ENCODE data around the gene BCDIN3D. TPM values are rescaled to one million over a fixed set of nuclear protein-coding genes. Genes with fewer than 3 reads are reported as not detected.
"Not testable (repeated sequence)": the region's sequence is repeated elsewhere in the genome, so short reads cannot be mapped to it uniquely, and the experiment has no call there.

BCDIN3D gene, protein sequence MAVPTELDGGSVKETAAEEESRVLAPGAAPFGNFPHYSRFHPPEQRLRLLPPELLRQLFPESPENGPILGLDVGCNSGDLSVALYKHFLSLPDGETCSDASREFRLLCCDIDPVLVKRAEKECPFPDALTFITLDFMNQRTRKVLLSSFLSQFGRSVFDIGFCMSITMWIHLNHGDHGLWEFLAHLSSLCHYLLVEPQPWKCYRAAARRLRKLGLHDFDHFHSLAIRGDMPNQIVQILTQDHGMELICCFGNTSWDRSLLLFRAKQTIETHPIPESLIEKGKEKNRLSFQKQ
- 3.9 TPM for total RNA-seq

DNA sequence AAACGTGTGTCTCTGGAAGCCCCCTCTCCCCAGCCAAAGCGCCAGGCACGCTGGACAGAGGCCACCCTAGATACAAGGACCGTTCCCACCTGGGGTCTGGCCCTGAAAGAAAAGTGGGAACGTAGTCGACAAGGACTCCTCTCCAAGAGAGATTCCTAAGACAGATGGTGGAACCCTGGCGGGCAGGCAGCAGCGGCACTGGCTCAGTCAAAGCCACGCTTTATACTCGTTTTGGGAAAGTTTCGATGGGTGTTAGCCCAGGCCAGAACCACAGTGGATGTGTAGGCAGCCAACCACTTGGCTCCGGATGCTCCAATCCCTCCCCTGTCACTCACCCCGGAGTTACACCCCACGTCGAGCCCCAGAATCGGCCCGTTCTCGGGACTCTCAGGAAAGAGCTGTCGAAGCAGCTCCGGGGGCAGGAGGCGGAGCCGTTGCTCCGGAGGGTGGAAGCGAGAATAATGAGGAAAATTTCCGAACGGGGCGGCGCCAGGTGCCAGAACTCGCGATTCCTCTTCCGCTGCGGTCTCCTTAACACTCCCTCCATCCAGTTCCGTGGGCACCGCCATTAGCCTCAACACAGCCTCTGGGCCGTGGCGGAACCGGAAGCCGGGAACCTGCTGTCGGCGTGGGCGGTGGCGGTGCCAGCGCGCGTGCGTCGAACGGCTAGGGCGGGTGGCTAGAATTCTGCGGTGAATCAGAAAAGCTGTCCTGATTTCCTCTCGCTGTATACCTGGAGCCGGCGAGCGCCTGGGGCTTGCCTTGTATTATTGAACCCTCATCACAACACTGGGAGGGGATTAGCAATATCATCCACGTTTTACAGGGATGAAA is at the start of gene BCDIN3D:
BCDIN3D (minus strand) TSS at position 588 of the 834 bp plus-strand sequence; CDS start at position 569, 19 bp downstream.
- peak; percentile 95 for ATAC-seq

DNA sequence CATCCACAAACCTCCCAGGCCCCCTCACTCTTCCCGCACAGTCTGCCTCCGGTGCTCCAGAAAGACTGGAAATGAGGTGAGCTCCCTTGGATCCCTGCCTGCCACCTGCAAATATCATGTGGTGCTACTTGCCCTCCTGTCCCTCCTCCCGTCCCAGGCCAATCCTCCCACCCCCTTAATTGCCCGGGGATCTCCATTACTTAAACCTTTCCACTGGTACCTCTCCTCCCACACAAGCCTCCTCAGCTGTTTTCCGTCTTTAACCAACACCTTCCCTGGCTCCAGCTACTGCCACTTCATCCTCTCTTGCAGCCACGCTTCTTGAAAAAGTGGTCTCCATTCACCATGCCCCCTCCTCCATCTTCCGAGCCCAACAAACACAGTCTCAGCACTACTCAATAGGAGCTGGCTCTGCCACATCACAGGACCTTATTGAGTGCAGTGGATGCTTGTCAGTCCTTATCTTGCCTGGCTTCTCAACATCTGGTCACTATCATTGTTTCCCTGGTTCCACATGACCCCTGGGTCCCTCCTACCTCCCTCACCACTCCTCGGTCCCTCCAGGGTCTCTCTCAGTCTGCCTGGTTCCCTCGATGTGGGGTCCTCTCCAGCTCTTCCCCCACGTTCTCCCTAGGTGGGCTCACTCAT is 49.3 kb upstream of the BCDIN3D start:
- ATAC-seq: no peak

DNA sequence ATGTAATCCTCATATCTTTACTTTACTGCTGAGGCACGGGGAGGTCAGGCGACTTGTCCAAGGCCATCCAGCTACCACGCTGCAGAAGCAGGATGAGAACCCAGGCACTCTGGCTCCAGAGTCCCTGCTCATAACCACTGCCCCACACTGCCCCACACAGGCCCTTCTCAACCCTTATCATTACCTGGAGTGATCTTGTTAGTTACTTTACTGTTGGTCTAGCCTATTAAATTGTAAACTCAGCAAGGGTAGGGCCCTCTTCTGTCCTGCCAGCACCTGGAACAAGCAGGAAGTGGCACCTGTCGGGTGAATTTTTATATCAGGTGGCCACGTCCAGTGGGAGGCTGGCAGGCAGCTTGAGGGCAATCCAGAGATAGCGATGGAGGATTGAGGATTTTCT is 48.6 kb upstream of the BCDIN3D start:
- ATAC-seq: no peak

DNA sequence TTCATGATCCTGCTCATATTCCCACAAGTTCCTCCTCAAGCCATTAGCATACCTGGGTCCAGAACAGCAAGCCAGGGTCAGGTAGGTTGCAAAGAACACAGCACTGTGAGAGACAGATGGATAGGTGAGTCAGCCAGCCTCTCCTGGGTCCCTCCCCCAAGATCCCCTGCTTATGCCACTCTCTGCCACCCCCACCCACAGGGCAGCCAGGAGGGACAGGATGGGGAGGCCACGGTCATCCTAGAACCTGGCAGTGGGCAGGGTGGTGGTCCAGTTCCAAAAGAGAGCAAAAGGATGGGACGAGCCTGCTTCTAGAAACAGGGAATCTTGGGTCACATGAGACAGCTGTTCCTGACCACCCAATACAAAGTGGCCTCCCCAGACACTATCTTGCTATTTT is 48.1 kb upstream of the BCDIN3D start:
- ATAC-seq: no peak

DNA sequence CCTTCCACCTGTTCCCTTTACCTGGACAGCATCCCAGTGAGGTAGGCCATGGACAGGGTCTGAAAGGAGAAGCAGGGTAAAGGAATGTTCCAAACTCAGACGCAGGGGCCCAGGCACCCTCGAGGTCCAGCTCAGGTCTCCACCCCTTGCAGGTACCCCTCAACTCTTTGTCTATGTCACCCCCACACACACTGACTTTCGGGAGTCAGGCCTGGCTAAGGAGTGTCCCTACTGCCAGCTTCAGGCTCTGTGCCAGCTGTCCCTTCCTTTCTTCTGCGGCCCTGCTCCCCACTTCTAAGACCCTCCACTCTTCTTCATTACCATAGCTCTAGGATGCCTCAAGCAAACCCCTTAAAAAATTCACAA is 47.2 kb upstream of the BCDIN3D start:
- ATAC-seq: no peak

DNA sequence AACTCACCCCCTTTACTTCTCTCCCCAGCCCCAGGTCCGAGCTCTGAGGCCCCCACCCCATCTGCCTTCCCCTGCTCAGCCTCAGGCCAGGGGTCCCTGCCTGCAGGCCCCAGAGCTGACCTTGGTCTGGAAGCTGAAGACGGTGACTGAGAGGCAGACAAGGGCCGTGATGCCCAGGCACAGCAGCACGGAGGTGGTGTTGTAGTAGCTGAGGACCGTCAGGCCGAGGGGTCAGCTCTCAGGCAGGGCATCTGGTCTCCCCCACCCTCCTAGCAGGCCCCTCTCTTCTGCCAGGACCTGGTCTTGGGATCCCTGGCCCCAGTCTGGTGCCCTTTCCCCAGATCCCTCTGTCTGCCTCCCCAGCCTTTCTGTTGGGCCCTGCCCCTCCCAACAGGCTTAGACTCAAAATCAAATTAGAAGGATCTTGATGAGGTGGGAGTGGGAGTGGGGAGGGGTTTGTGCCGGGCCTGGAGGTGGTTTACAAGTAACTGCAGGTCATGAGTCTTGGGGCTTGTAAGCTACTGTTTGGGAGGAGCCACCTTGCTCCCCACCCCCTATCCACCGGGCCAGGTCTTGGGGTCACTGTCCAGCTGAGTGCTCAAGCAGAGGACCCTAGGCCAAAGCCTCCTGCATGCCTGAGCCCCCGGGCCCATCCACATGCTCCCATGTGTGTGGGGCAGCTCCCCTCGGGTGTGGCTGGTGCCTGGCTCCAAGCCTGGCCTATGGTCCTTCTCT is 46.6 kb upstream of the BCDIN3D start:
- no peak for ATAC-seq

DNA sequence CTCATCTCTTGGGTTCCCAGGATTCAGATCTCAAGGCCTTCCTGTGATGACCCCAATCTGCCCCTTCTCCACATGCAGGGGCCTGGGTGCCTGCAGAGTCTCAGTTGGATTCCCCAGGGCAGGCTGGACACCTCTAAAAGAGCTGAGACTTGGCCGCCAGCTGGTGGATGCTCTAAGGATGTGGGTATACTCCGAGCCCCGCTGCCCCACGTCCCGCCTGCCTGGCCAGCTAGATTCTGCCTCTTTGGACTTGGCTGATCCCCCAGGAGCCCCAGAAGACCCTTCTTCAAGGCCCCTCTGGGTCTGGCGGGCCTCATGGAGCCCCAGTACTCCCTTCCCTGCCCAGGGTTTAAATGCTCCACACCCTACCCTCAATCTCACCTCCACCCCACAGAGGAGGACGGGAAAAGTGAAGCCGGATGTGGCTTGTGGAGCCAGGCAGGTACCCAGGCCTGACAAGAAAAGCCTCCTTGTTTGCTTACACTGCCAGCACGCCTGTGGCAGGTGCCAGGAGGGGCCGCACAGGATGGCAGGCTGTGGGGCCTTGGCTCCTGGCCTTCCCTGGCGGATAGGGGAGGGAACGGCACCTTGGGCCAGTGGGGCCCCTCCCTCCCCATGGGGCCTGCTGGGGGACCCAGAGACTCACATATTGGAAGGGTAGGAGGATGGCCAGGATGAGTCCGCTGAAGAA is 45.7 kb upstream of the BCDIN3D start:
- ATAC-seq: peak; percentile 20

DNA sequence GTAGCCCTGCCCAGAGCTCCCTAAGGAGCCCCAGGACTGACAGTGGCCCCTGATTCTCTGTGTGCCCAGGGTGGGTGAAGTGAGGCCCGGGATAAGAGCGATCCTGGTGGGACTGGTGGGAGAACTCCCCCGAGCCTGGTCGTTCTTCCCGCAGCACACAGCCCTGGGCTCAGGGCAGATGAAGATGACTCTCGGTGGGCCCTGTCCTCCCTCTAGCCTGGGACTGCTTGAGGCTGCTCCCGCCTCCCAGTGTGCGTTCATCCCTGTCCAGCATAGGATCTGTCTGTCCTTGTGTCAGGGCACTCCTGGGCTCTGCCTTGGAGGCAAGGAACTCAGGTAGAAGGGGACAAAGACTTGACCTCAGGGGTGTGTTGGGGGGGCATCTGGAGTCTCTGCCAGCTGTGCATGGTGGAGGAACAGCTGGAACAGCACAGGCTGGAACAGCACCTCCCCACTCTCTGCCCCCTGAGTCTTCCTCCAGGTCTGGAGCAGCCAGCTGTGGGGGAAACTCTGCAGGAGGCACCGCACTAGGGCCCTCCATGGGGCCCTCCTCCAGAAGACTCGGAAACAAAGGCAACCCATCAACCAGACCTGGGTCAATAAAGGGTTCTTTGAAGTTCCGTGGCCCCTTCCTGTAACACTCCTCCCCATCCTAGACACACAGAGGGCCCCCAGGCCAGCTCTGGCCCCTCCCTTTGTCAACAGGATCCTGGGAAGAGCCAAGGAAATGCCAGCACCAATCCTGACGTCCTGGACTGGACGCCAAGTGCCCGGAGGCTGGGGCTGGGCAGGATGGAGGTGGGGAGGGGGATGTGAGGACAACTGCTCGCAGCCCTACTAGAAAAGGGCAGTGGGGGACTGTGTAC is 44.9 kb upstream of the BCDIN3D start:
- ATAC-seq: no peak

DNA sequence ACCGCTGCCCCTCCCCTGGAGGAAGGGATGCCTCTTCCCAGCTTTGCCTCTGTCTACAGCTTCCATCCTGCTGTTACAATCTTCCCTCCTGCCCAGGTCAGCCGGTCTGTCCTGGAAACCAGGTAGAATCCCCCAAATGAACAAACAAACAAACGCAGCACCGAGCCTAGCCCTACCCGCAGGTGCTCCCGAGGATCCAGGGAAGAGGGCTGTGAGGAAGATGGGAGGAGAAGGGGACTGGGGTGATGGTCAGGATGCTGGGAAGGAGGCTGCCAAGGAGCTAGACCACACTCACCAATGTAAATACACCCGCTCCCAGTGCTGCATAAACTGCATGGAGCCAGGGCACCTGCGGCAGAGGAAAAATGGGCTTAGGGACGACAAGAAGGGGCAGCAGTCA is 44.2 kb upstream of the BCDIN3D start:
- no peak for ATAC-seq

DNA sequence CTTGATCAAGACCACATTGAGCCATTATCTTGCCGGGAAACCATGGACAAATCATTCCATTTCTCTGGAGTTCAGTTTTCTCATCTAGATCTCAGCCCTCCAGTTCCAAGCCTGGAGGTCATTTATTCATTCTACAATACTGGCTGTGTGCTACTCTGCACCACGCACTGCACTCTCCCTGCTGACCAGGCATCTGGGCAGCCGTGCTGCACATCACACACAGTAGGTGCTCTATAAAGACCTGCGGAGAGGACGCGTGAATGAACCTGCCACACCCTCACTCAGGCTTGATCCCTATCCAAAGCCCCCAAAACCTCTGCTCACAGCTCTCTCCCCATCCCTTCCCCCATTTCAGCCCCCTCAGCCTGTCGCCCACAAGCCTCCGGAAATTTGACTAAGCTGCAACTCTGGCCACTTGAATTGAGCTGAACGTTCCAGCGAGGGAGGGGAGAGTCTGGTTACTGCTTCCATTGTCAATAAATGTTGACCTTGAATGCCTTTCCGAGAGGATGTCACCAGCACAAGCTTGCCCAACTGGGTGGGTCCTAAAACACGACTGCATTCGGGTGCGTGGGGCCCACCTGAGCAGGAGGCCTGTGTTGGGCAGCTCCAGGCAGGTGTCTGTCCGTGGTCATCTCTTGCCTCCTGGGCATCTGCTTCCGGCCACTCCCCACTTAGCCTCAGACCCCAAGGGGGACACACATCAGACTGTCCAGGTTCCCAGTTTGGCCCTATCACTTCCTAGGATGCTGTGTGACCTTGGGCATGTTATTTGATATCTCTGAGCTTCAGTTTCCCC is 43.0 kb upstream of the BCDIN3D start:
- ATAC-seq: no peak

DNA sequence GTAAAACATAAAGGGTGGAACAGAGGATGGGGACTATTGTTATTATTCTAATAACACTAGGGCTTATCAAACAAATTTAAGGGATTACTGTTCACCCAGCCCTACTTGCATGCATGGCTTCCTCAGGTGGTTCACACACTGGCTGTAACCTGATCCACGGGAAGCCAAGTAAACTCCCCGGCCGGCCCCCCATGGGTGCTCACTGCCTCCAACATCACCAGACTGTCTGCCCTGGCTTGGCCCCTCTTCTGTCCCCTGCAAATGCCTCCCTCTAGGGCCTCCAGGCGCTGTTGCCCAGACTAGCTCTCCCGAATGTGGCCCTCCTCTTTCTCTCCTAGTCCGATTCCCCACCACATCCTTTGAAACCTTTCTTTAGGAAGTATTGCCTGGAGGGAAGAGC is 42.2 kb upstream of the BCDIN3D start:
- no peak for ATAC-seq

DNA sequence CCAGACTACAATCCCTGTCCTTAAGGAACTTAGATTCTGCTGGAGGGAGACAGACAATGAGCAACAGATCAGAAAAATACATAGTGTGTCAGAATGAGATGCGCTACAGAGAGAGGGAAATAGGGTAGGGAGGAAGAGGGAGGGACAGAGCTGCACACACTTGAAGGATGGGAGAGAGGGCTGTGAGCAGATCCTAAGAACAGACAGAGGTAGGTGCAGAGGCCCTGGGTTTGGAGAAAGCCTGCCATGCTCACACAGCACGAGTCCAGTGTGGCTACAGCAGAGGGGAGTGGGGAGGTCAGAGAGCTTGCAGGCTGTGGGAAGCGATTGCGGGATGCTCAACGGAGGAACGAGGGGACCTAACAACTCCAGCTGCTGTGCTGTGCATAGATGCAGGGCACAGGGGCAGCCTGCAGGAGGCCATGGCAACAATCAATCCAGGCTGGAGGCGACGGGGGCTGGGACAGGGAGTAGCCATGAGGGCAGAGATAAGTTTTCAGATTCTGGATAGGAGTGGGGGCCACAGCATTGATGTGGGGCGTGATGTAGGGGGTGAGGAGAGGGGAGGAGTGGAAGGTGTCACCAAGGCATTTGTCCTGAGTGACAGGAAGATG is 40.1 kb upstream of the BCDIN3D start:
- no peak for ATAC-seq

DNA sequence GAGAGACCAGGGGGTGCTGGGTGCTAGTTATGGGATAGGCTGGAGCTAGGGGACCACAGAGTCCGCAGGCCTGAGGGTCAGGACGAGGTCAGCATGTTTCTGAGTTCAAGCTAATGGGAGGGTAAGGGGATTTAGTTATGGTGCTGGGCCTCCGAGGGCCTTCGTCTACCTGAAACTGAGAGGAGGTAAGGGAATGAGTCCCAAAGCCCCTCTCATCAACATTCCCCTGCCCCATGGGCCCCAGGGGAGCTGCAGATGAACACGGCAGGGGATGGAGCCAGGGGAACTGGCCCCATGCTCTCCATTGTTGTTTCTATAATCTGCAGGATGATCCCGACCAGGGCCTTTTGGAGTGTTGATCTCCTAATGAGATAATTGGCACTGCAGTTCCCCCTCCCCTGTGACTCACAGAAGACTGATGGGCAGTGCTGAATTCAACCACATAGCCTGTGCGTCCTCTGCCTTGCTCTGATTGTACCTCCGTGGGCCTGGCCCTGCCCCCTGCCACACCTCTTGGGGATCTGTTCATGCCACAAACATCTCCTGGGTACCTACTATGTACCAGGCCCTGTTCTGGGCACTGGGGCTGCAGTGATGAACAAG is 39.4 kb upstream of the BCDIN3D start:
- no peak for ATAC-seq

DNA sequence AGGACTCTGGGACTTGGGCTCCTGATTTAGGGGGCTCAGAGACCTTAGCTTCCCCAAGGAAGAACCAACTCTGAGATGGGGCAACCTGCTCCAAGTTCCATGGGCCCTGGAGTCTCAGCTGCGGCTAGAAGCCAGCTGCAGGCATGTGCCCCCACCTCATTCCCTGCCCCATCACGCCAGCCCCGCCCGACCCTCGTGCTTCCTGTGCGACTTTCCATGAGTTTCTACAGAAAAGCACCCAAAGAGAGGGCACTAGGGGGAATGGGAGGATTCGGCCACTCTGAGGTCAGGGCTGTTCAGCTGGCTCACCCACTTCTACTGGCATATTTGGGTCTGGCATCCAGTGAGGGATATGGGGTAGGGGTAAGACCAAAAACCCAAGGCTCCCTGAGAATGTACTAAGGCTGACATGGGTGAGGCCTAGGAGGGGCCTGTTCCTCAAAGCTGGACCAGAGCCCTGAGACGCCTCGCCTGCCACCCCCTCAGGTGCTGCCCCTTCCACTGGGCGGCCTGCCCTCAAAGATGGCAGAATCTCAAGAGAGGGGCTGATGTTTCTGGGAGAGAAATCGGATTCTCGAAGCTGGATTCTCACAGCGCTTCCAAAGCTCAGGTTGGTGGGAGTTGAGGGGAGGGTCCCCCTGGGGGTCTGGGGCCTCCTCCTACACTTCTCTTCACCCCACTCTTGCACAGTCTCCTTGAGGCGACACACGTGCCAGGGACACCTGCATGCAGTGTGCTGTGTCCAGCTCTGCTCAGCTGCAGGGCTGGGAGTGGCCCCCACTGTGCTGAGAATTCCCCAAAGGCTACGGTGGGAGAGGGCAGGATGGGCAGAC is 38.7 kb upstream of the BCDIN3D start:
- no peak for ATAC-seq

DNA sequence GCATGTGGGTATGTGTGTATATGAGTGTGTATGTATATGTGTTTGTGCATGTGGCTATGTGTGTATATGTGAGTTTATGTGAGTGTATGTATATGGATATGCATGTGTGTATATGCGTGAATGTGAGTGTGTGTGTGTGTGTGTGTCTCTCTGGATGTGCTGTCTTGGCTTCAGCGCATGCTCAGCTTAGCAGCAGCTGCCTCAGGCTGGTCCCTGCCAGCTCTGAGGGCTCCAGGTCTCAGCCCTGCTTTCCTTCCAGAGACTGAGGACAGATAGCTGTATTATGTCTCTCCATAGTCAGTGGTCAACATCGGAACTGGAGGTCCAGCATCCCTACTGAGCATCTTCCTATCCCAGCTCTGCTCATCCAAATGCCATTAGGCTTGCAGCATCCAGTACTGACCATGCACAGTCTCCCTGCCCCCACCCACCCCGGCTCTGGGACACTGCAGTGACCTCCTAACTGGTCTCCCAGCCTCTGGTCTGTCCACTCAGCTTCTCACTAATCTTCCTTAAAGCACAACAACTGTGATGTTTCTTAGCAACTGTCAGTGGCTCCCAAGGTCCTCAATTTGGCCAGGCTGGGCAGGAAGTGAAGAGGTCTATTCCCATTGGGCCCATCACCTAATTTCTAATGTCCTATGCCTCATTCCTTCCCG is 38.0 kb upstream of the BCDIN3D start:
- no peak for ATAC-seq

DNA sequence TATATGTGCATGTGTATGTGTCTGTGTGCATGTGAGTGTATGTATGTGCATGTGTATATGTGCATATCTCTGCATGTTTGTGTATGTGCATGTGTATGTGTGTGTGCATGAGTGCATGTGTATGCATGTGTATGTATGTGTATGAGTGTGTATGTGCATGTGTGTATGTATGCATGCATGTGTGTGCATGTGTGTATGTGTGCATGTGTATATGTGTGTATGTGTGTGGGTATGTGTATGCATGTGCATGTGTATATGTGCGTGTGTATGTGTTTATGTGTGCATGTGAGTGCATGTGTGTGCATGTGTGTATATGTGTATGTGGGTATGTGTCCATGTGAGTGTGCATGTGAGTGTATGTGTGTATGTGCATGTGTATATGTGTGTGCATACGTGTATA is 36.2 kb upstream of the BCDIN3D start:
- ATAC-seq: not testable (repeated sequence)

DNA sequence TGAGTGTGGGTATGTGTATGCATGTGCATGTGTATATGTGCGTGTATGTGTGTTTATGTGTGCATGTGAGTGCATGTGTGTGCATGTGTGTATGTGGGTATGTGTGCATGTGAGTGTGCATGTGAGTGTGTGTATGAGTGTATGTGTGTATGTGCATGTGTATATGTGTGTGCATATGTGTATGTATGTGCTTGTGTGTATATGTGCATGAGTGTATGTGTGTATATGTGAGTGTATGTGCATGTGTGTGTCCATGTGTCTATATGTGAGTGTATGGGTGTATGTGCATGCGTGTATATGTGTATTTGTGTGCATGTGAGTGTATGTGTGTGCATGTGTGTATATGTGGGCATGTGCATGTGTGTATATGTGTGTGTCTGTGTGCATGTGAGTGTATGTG is 35.1 kb upstream of the BCDIN3D start:
- no peak for ATAC-seq

DNA sequence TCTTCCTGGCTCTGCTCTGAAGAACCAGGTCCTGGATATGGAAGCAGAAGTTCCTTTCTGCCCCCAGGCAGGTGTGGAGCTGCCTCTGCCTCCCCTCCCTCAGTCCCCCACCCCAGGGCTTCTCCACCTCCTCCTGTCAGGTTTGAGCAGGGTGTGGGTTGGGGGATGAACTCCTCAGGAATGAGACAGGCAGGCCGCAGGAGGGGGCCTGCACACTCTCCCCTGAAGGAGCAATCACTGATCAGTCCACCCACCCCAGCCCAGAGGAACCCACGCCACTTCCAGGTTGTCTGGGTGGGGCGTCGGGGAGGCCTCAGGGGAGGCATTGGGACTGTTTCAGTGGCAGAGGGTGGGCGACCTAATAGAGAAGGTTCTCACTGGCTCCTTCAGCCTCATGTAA is 34.2 kb upstream of the BCDIN3D start:
- peak; percentile 5 for ATAC-seq

All from esophagus mucosa (tissue), 1 donor.